T1000 (cell line): ENCODE results near the gene MGST1.
A peak's percentile ranks its signal among the peaks of the same experiment; 100 is the strongest.

Source experiments
- DNase-seq: peaks from one replicate; lab custom pipeline; 2025; ENCODE audit warnings: mixed read lengths; lab: John Stamatoyannopoulos, UW

MGST1 gene

GRCh38 chr12:16347391-16348298 lies at the start of gene MGST1:
Gene MGST1 (plus strand): TSS chr12:16347645. CDS start chr12:16354253, 6,608 bp downstream.
- DNase-seq: no peak

GRCh38 chr12:16299403-16299802 lies 48.0 kb upstream of the MGST1 start:
- DNase-seq: no peak

GRCh38 chr12:16300122-16300521 lies 47.3 kb upstream of the MGST1 start:
- DNase-seq: no peak

GRCh38 chr12:16300736-16301135 lies 46.7 kb upstream of the MGST1 start:
- no peak for DNase-seq

- DNase-seq: no peak
Observed at GRCh38 chr12:16303939-16304338, 43.5 kb upstream of the MGST1 start.

- DNase-seq: no peak
Observed at GRCh38 chr12:16307856-16308475, 39.5 kb upstream of the MGST1 start.

- no peak for DNase-seq
Observed at GRCh38 chr12:16310934-16311333, 36.5 kb upstream of the MGST1 start.

GRCh38 chr12:16323010-16323409 lies 24.4 kb upstream of the MGST1 start:
- DNase-seq: no peak

GRCh38 chr12:16323638-16324037 lies 23.8 kb upstream of the MGST1 start:
- no peak for DNase-seq

GRCh38 chr12:16324272-16324671 lies 23.2 kb upstream of the MGST1 start:
- no peak for DNase-seq

GRCh38 chr12:16324772-16325171 lies 22.7 kb upstream of the MGST1 start:
- no peak for DNase-seq

GRCh38 chr12:16325426-16325825 lies 22.0 kb upstream of the MGST1 start:
- DNase-seq: no peak

- no peak for DNase-seq
Observed at GRCh38 chr12:16327963-16328362, 19.5 kb upstream of the MGST1 start.

- no peak for DNase-seq
Observed at GRCh38 chr12:16329594-16329993, 17.9 kb upstream of the MGST1 start.

- no peak for DNase-seq
Observed at GRCh38 chr12:16330560-16330959, 16.9 kb upstream of the MGST1 start.

GRCh38 chr12:16331998-16332397 lies 15.4 kb upstream of the MGST1 start:
- DNase-seq: no peak

GRCh38 chr12:16335838-16336237 lies 11.6 kb upstream of the MGST1 start:
- no peak for DNase-seq

GRCh38 chr12:16344269-16344668 lies 3.2 kb upstream of the MGST1 start:
- DNase-seq: no peak

- no peak for DNase-seq
Observed at GRCh38 chr12:16345105-16345504, 2.3 kb upstream of the MGST1 start.

- DNase-seq: no peak
Observed at GRCh38 chr12:16346958-16347357, 487 bp upstream of the MGST1 start.

GRCh38 chr12:16348435-16349130 lies 1.1 kb downstream of the MGST1 start:
- DNase-seq: no peak

- peak; percentile 73 for DNase-seq
Observed at GRCh38 chr12:16349131-16349460, 1.7 kb downstream of the MGST1 start.

- peak; percentile 26 for DNase-seq
Observed at GRCh38 chr12:16350682-16351081, 3.2 kb downstream of the MGST1 start.
